ENCODE results near the gene SVIL.
"Not testable (repeated sequence)": the region's sequence is repeated elsewhere in the genome, so short reads cannot be mapped to it uniquely, and the experiment has no call there.

SVIL gene

GRCh38 chr10:29486433-29486832 is 148.3 kb downstream of the SVIL start:
- no peak for DNase-seq (ENCODE audit: low spot score)

- not testable (repeated sequence) for DNase-seq (ENCODE audit: low spot score)
These were observed 150.1 kb downstream of the SVIL start for GRCh38 chr10:29484677-29485076.

- peak; percentile 31 for DNase-seq (ENCODE audit: low spot score)
These were observed 152.0 kb downstream of the SVIL start for GRCh38 chr10:29482591-29483431.

- DNase-seq (ENCODE audit: low spot score) = no peak
These were observed 152.8 kb downstream of the SVIL start for GRCh38 chr10:29481906-29482440.

GRCh38 chr10:29479981-29480954 is 154.5 kb downstream of the SVIL start:
- no peak for DNase-seq (ENCODE audit: low spot score)

- DNase-seq (ENCODE audit: low spot score) = no peak
These were observed 155.5 kb downstream of the SVIL start for GRCh38 chr10:29479081-29479925.

GRCh38 chr10:29473406-29474100 is 161.2 kb downstream of the SVIL start:
- DNase-seq (ENCODE audit: low spot score) = peak; percentile 35

GRCh38 chr10:29473087-29473356 is 161.7 kb downstream of the SVIL start:
- DNase-seq (ENCODE audit: low spot score) = no peak

GRCh38 chr10:29472301-29473086 is 162.3 kb downstream of the SVIL start:
- no peak for DNase-seq (ENCODE audit: low spot score)

GRCh38 chr10:29471544-29471859 is 163.3 kb downstream of the SVIL start:
- DNase-seq (ENCODE audit: low spot score) = no peak

- no peak for DNase-seq (ENCODE audit: low spot score)
These were observed 163.8 kb downstream of the SVIL start for GRCh38 chr10:29470843-29471543.

- DNase-seq (ENCODE audit: low spot score) = peak; percentile 30
These were observed 164.4 kb downstream of the SVIL start for GRCh38 chr10:29470355-29470705.

GRCh38 chr10:29469481-29470354 is 165.1 kb downstream of the SVIL start:
- no peak for DNase-seq (ENCODE audit: low spot score)

- DNase-seq (ENCODE audit: low spot score) = peak; percentile 35
These were observed 169.4 kb downstream of the SVIL start for GRCh38 chr10:29465384-29465783.

- DNase-seq (ENCODE audit: low spot score) = not testable (repeated sequence)
These were observed 170.1 kb downstream of the SVIL start for GRCh38 chr10:29464671-29465171.

GRCh38 chr10:29461042-29461441 is 173.7 kb downstream of the SVIL start:
- DNase-seq (ENCODE audit: low spot score) = no peak

GRCh38 chr10:29458190-29458589 is 176.6 kb downstream of the SVIL start:
- DNase-seq (ENCODE audit: low spot score) = not testable (repeated sequence)

- no peak for DNase-seq (ENCODE audit: low spot score)
These were observed 179.7 kb downstream of the SVIL start for GRCh38 chr10:29455095-29455494.

GRCh38 chr10:29454250-29454649 is 180.5 kb downstream of the SVIL start:
- DNase-seq (ENCODE audit: low spot score) = no peak

Data from cerebellar cortex (tissue), 1 donor.